Measurements from ENCODE around the gene SPATS1.

Gene SPATS1

GRCh38 chr6:44356487-44356886, 14.0 kb downstream of the SPATS1 start:
- H3K18ac ChIP-seq (ENCODE audit: low read depth in 1 of 2, low read length in 2 of 2), result no peak overlapping the region
- H3K27me3 ChIP-seq (ENCODE audit: control insufficient read depth in 1 of 2, insufficient read depth in 1 of 2, low read length in 2 of 2), result peaks cover 24 to 41% of the 10 kb centered on the region in 2 experiments
- H3K36me3 ChIP-seq (ENCODE audit: control insufficient read depth in 1 of 2, insufficient read depth in 2 of 2, low read depth in 1 of 2, low read length in 2 of 2), result no peaks in the 10 kb centered on the region
- no peaks in the 10 kb centered on the region for H3K79me1 ChIP-seq (replicated peaks; ENCODE audit: low read length, poor library complexity, severe bottlenecking)
- H3K14ac ChIP-seq (ENCODE audit: low read length in 2 of 2), result no peak overlapping the region
- H2AFZ ChIP-seq (ENCODE audit: low read depth, low read length), result no peak overlapping the region
- no peak overlapping the region for H3K4me2 ChIP-seq (ENCODE audit: low read length, poor library complexity, severe bottlenecking)
- no peak overlapping the region for H3K9ac ChIP-seq (ENCODE audit: low read length)
- H3K9me3 ChIP-seq (ENCODE audit: control insufficient read depth, low read length), result peaks cover 7% of the 10 kb centered on the region
- no peak overlapping the region for H2BK15ac ChIP-seq (ENCODE audit: low read depth, poor library complexity, severe bottlenecking)
- H4K91ac ChIP-seq (ENCODE audit: low read length), result no peak overlapping the region
- H3K4me3 ChIP-seq (ENCODE audit: insufficient read depth in 1 of 2, low read depth in 1 of 2, low read length in 2 of 2), result no peak overlapping the region
- H3K23ac ChIP-seq (ENCODE audit: low read length in 2 of 2), result no peak overlapping the region
- WGBS, result 44% methylated on average over 1 of the region's 1 CpG
- no peak overlapping the region for H3K27ac ChIP-seq (ENCODE audit: low read length, poor library complexity, severe bottlenecking)
- no peak for DNase-seq
- H2BK120ac ChIP-seq (ENCODE audit: low read depth, low read length), result no peak overlapping the region
- H2BK12ac ChIP-seq (ENCODE audit: low read length in 2 of 2), result no peak overlapping the region
- no peak overlapping the region for H3K4ac ChIP-seq (ENCODE audit: low read depth in 1 of 2, low read length in 2 of 2)
- H2BK5ac ChIP-seq (ENCODE audit: low read depth, low read length, poor library complexity, severe bottlenecking), result no peak overlapping the region
- H3K4me1 ChIP-seq (ENCODE audit: control insufficient read depth, insufficient read depth, low read depth, low read length), result no peaks in the 10 kb centered on the region
- no peak overlapping the region for H2AK5ac ChIP-seq (ENCODE audit: low read length, severe bottlenecking)
- no peak overlapping the region for H4K8ac ChIP-seq (ENCODE audit: low read length)

DNA sequence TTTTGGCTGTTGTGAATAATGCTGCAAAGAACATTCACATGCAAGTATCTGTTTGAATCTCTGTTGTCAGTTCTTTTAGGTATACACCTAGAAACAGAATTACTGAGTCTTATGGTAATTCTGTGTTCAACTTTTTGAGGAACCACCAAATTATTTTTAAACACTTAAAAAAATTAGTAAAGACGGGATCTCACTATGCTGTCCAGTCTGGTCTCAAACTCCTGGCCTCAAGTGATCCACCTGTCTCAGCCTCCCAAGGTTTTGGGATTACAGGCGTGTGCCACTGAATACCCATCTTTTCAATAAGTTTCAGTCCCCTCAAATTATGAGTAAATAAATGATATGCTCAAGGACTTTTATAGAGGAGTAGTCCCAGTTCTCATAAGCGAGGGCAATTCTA, 17.5 kb downstream of the SPATS1 start:
- no peak overlapping the region for H4K91ac ChIP-seq (ENCODE audit: low read length)
- no peaks in the 10 kb centered on the region for H3K36me3 ChIP-seq (ENCODE audit: control insufficient read depth in 1 of 2, insufficient read depth in 2 of 2, low read depth in 1 of 2, low read length in 2 of 2)
- H3K23ac ChIP-seq (ENCODE audit: low read length in 2 of 2), result no peak overlapping the region
- H2BK120ac ChIP-seq (ENCODE audit: low read depth, low read length), result no peak overlapping the region
- no peak for DNase-seq
- H3K4me1 ChIP-seq (ENCODE audit: control insufficient read depth, insufficient read depth, low read depth, low read length), result no peaks in the 10 kb centered on the region
- H3K18ac ChIP-seq (ENCODE audit: low read depth in 1 of 2, low read length in 2 of 2), result no peak overlapping the region
- H2BK12ac ChIP-seq (ENCODE audit: low read length in 2 of 2), result no peak overlapping the region
- H2AFZ ChIP-seq (ENCODE audit: low read depth, low read length), result no peak overlapping the region
- peaks cover 7% of the 10 kb centered on the region for H3K9me3 ChIP-seq (ENCODE audit: control insufficient read depth, low read length)
- no peak overlapping the region for H2AK5ac ChIP-seq (ENCODE audit: low read length, severe bottlenecking)
- no peak overlapping the region for H3K4me2 ChIP-seq (ENCODE audit: low read length, poor library complexity, severe bottlenecking)
- no peak overlapping the region for H3K4me3 ChIP-seq (ENCODE audit: insufficient read depth in 1 of 2, low read depth in 1 of 2, low read length in 2 of 2)
- WGBS, result 69% methylated on average over 3 of the region's 3 CpGs
- H3K27ac ChIP-seq (ENCODE audit: low read length, poor library complexity, severe bottlenecking), result no peak overlapping the region
- H2BK15ac ChIP-seq (ENCODE audit: low read depth, poor library complexity, severe bottlenecking), result no peak overlapping the region
- H4K8ac ChIP-seq (ENCODE audit: low read length), result no peak overlapping the region
- H3K14ac ChIP-seq (ENCODE audit: low read length in 2 of 2), result no peak overlapping the region
- no peak overlapping the region for H3K4ac ChIP-seq (ENCODE audit: low read depth in 1 of 2, low read length in 2 of 2)
- H3K79me1 ChIP-seq (replicated peaks; ENCODE audit: low read length, poor library complexity, severe bottlenecking), result no peaks in the 10 kb centered on the region
- H3K27me3 ChIP-seq (ENCODE audit: control insufficient read depth in 1 of 2, insufficient read depth in 1 of 2, low read length in 2 of 2), result peaks cover 27 to 48% of the 10 kb centered on the region in 2 experiments
- H3K9ac ChIP-seq (ENCODE audit: low read length), result no peak overlapping the region
- no peak overlapping the region for H2BK5ac ChIP-seq (ENCODE audit: low read depth, low read length, poor library complexity, severe bottlenecking)

DNA sequence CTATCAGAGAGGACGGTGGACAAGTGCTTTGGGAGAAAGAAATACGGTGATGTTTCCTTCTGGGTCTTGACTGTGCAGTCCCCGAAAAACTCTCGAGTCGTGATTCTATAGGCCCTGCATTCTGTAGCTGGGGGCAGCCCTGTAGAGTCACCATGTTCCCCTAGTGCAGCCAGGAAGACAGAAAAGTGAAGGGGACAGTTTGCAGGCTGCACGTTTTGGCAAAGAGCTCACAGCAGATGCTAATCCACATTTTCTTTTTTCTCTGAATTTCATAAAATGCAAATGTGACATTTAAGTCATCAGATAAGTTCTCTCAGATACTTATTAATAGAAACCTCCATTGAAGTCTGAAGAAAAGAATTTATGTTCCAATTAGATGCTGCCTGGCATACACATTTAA, 19.5 kb downstream of the SPATS1 start:
- H3K27me3 ChIP-seq (ENCODE audit: control insufficient read depth in 1 of 2, insufficient read depth in 1 of 2, low read length in 2 of 2), result peaks cover 14 to 33% of the 10 kb centered on the region in 2 experiments
- H3K4me1 ChIP-seq (ENCODE audit: control insufficient read depth, insufficient read depth, low read depth, low read length), result no peaks in the 10 kb centered on the region
- H2BK120ac ChIP-seq (ENCODE audit: low read depth, low read length), result no peak overlapping the region
- no peaks in the 10 kb centered on the region for H3K36me3 ChIP-seq (ENCODE audit: control insufficient read depth in 1 of 2, insufficient read depth in 2 of 2, low read depth in 1 of 2, low read length in 2 of 2)
- H3K79me1 ChIP-seq (replicated peaks; ENCODE audit: low read length, poor library complexity, severe bottlenecking), result no peaks in the 10 kb centered on the region
- WGBS, result 85% methylated on average over 6 of the region's 6 CpGs
- no peak overlapping the region for H3K18ac ChIP-seq (ENCODE audit: low read depth in 1 of 2, low read length in 2 of 2)
- H2BK5ac ChIP-seq (ENCODE audit: low read depth, low read length, poor library complexity, severe bottlenecking), result no peak overlapping the region
- no peak overlapping the region for H2BK12ac ChIP-seq (ENCODE audit: low read length in 2 of 2)
- H3K27ac ChIP-seq (ENCODE audit: low read length, poor library complexity, severe bottlenecking), result no peak overlapping the region
- H2BK15ac ChIP-seq (ENCODE audit: low read depth, poor library complexity, severe bottlenecking), result no peak overlapping the region
- H3K14ac ChIP-seq (ENCODE audit: low read length in 2 of 2), result no peak overlapping the region
- H3K9ac ChIP-seq (ENCODE audit: low read length), result no peak overlapping the region
- H3K4me2 ChIP-seq (ENCODE audit: low read length, poor library complexity, severe bottlenecking), result no peak overlapping the region
- no peak overlapping the region for H2AK5ac ChIP-seq (ENCODE audit: low read length, severe bottlenecking)
- H2AFZ ChIP-seq (ENCODE audit: low read depth, low read length), result no peak overlapping the region
- no peak overlapping the region for H4K91ac ChIP-seq (ENCODE audit: low read length)
- H3K4me3 ChIP-seq (ENCODE audit: insufficient read depth in 1 of 2, low read depth in 1 of 2, low read length in 2 of 2), result no peak overlapping the region
- H3K4ac ChIP-seq (ENCODE audit: low read depth in 1 of 2, low read length in 2 of 2), result no peak overlapping the region
- H4K8ac ChIP-seq (ENCODE audit: low read length), result no peak overlapping the region
- H3K9me3 ChIP-seq (ENCODE audit: control insufficient read depth, low read length), result no peaks in the 10 kb centered on the region
- H3K23ac ChIP-seq (ENCODE audit: low read length in 2 of 2), result no peak overlapping the region
- DNase-seq, result no peak

- Histone ChIP-seq H3K4me1 (ENCODE audit: control insufficient read depth, insufficient read depth, low read depth, low read length) (no peaks in the 10 kb centered on the region), H3K4me3 (ENCODE audit: insufficient read depth in 1 of 2, low read depth in 1 of 2, low read length in 2 of 2) (no peak overlapping the region), H3K18ac (ENCODE audit: low read depth in 1 of 2, low read length in 2 of 2) (no peak overlapping the region), H2BK12ac (ENCODE audit: low read length in 2 of 2) (no peak overlapping the region), H3K4ac (ENCODE audit: low read depth in 1 of 2, low read length in 2 of 2) (no peak overlapping the region), H2AFZ (ENCODE audit: low read depth, low read length) (no peak overlapping the region), H2BK15ac (ENCODE audit: low read depth, poor library complexity, severe bottlenecking) (no peak overlapping the region), H3K4me2 (ENCODE audit: low read length, poor library complexity, severe bottlenecking) (no peak overlapping the region), H3K23ac (ENCODE audit: low read length in 2 of 2) (no peak overlapping the region), H3K27me3 (ENCODE audit: control insufficient read depth in 1 of 2, insufficient read depth in 1 of 2, low read length in 2 of 2) (peaks cover 17 to 30% of the 10 kb centered on the region in 2 experiments), H3K36me3 (ENCODE audit: control insufficient read depth in 1 of 2, insufficient read depth in 2 of 2, low read depth in 1 of 2, low read length in 2 of 2) (no peaks in the 10 kb centered on the region), H4K8ac (ENCODE audit: low read length) (no peak overlapping the region), H3K9ac (ENCODE audit: low read length) (no peak overlapping the region), H3K14ac (ENCODE audit: low read length in 2 of 2) (no peak overlapping the region), H3K27ac (ENCODE audit: low read length, poor library complexity, severe bottlenecking) (no peak overlapping the region), H2AK5ac (ENCODE audit: low read length, severe bottlenecking) (no peak overlapping the region), H2BK120ac (ENCODE audit: low read depth, low read length) (no peak overlapping the region), H2BK5ac (ENCODE audit: low read depth, low read length, poor library complexity, severe bottlenecking) (no peak overlapping the region), H3K9me3 (ENCODE audit: control insufficient read depth, low read length) (no peaks in the 10 kb centered on the region), H4K91ac (ENCODE audit: low read length) (no peak overlapping the region), H3K79me1 (replicated peaks; ENCODE audit: low read length, poor library complexity, severe bottlenecking) (no peaks in the 10 kb centered on the region)
- DNase-seq, result no peak
- WGBS, result 98% methylated on average over 3 of the region's 3 CpGs
Observed at GRCh38 chr6:44363377-44363926, 21.0 kb downstream of the SPATS1 start.

Data from mesenchymal stem cell (in vitro differentiated cells and primary cell).